Thyroid gland (tissue), 4 donors: Measurements from ENCODE around the gene CBX1.

Experiments
- POLR2A ChIP-seq, 2 donors: fragments of 450-650 bp; IDR thresholded peaks; one replicate each; pipeline ENCODE4 v1.6.1; 2017; ENCODE audit warnings: antibody characterized with exemption in 2 of 2, mild to moderate bottlenecking in 2 of 2, moderate library complexity in 1 of 2
- TF ChIP-seq, protein P1 (sequence below), 6 experiments: fragments of 200-600 bp in 3 of 6; fragments of 450-650 bp in 3 of 6; sonication (generic) in 3 of 6; IDR thresholded peaks; one replicate each; pipeline ENCODE4 v1.5.1; 2016 to 2019; ENCODE audit warnings: antibody characterized with exemption in 6 of 6, mild to moderate bottlenecking in 2 of 6, inconsistent platforms in 1 of 6, moderate library complexity in 1 of 6

DNA sequence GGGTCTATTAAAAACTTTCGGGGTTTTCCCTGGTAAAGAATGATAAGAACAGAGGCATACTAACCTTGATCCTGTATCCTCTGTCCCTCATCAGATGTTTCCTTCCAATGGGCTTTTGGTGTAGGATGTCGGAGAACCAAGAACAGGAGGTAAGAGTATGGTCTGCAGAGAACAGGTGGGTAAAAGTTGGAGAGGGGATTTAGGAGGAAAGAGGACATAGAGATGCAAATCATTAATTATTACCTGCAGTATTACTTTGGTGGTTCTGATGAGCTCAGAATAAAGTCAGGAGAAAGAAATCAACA is 10.6 kb upstream of the CBX1 start:
- TF ChIP-seq, protein P1, sequence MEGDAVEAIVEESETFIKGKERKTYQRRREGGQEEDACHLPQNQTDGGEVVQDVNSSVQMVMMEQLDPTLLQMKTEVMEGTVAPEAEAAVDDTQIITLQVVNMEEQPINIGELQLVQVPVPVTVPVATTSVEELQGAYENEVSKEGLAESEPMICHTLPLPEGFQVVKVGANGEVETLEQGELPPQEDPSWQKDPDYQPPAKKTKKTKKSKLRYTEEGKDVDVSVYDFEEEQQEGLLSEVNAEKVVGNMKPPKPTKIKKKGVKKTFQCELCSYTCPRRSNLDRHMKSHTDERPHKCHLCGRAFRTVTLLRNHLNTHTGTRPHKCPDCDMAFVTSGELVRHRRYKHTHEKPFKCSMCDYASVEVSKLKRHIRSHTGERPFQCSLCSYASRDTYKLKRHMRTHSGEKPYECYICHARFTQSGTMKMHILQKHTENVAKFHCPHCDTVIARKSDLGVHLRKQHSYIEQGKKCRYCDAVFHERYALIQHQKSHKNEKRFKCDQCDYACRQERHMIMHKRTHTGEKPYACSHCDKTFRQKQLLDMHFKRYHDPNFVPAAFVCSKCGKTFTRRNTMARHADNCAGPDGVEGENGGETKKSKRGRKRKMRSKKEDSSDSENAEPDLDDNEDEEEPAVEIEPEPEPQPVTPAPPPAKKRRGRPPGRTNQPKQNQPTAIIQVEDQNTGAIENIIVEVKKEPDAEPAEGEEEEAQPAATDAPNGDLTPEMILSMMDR (IDR thresholded peaks at IDR 0.05): no peak
- TF ChIP-seq POLR2A (IDR thresholded peaks at IDR 0.05): no peak
